ELR (cell line): ENCODE measurements around the gene SEPTIN1.
A peak's percentile ranks its signal among the peaks of the same experiment; 100 is the strongest.
"Not testable (repeated sequence)": the region's sequence is repeated elsewhere in the genome, so short reads cannot be mapped to it uniquely, and the experiment has no call there.

ENCODE experiments used
- DNase-seq: peaks from one replicate; pipeline ENCODE4 v3.0.0-alpha.2; 2015; ENCODE audit warnings: low read depth

Gene SEPTIN1

GRCh38 chr16:30341971-30342370 is 40.4 kb downstream of the SEPTIN1 start:
- peak; percentile 27 for DNase-seq

DNA sequence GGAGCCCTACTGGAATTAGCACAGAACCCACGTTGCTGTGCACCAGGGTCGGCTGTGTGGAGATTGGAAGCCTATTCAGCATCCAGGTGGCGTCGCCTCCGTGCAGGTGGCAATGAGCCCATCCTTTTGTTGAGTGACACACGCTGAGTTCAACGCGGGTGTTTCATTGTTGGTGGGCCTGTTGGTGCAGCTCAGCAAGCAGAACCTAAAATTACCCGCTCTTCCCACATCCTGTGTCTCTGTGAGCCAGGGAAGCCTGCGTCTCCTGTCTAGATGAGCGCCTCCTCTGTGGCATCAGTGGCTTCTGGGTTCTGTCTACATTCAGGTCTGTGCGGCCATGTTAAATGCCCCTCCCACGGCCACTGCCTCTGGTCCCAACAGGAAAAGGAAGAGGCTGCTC is 41.7 kb downstream of the SEPTIN1 start:
- no peak for DNase-seq

DNA sequence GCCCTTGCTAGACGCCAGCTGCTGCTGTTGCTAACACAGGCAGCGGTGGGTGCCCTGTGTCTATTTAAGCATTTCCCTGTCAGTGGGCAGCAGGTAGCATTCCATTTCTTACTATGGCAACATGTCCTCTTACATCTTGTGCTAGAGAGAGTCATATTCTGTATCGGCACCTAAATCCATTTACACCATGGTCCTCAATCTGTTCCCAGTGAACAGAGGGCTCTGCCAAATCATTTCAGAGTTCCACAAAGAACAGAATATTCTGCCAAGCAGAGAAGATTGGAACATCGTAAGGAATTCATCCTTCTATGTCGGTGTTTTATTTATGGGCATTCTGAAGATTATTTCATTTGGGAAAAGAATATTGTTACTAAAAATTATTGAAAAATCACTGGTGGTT is 43.6 kb downstream of the SEPTIN1 start:
- not testable (repeated sequence) for DNase-seq

DNA sequence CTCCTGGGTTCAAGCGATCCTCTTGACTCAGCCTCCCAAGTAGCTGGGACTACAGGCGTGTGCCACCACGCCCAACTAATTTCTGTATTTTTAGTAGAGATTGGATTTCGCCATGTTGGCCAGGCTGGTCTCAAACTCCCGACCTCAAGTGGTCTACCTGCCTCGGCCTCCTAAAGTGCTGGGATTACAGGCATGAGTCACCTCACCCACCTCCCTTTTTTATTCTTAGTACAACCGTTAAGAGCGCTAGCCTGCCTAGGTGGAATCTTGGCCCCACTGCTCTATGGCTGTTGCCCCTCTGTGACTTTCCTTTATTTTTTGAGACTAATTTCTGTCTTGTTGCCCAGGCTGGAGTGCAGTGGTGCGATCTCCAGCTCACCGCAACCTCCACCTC is 44.4 kb downstream of the SEPTIN1 start:
- DNase-seq, result not testable (repeated sequence)

- peak; percentile 61 for DNase-seq
Observed at GRCh38 chr16:30335598-30336474, 46.5 kb downstream of the SEPTIN1 start.

DNA sequence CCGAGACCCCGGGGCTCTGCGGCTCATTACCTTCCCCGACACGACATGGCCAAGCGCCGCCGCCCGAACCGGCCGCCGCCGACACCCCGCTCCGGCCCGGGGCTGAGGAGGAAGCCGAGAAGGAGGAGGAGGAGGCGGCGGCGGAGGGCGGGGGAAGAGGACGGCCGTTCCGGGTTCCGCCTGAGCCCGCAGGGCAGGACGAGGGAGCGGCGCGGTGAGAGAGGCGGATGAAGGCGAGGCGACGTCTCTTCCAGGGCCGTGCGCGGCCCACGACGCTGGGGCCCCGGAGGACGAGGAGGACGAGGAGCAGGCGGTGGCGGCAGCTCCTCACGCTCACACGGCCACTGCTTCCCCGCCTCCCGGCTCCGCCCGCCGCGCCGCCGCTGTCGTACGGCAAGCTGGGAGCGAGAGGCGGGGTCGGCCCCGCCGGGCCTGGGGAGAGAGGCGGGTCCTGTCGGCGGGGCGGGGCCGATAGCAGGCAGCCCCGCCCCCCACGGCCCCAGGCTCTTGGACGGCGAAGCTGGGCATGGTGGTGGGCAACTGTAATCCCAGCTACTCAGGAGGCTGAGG is 47.2 kb downstream of the SEPTIN1 start:
- peak; percentile 76 for DNase-seq

DNA sequence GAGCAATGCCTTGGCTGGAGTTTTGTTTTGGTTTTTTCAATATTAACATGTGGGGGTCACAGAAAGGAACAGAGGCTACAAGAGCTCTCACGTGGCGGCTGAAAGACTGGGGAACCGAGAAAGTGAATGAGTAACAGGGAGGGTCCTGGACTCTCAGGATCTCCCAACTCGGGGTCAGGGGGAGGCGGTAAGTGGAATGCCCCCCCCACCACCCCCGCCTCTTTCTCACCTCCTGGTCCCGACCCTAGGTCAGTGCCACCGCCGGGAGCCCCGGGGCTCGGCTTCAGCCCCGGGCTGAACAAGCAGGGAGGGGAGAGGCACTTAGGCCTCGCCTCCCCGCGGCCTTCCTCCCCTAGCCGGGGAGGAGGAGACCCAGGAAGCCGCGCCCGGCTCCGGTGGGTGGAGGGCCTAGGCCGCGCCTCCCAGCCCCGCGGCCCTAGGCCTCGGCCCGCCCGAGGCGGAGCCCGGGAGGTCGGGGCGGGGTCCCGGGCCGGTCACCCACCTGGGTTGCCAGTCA is 47.8 kb downstream of the SEPTIN1 start:
- peak; percentile 86 for DNase-seq
